Measurements from ENCODE around the gene OLA1. TPM values are rescaled to one million over a fixed set of nuclear protein-coding genes. Genes with fewer than 3 reads are reported as not detected.
"Not testable (repeated sequence)": the region's sequence is repeated elsewhere in the genome, so short reads cannot be mapped to it uniquely, and the experiment has no call there.

The OLA1 gene
- total RNA-seq, 1 experiment from 2014 or later: 182 TPM

- Histone ChIP-seq H3K27me3 (ENCODE audit: low read length) (no peaks in the 10 kb centered on the region), H3K4me2 (ENCODE audit: low read length) (no peak overlapping the region), H3K9me3 (ENCODE audit: low read length) (no peaks in the 10 kb centered on the region), H2AFZ (ENCODE audit: low read length) (no peak overlapping the region), H3K27ac (ENCODE audit: low read length) (no peak overlapping the region), H3K9me2 (replicated peaks; ENCODE audit: low read length) (no peaks in the 10 kb centered on the region), H3K9ac (ENCODE audit: low read length) (no peak overlapping the region), H3K36me3 (ENCODE audit: low read depth, low read length) (no peaks in the 10 kb centered on the region), H4K20me1 (ENCODE audit: low read length) (no peaks in the 10 kb centered on the region), H3F3A (ENCODE audit: low read length, unreplicated experiment) (no peaks in the 10 kb centered on the region), H3K4me3 (ENCODE audit: low read length) (no peak overlapping the region), H3K4me1 (ENCODE audit: insufficient read depth, low read length) (no peaks in the 10 kb centered on the region), H3K79me2 (ENCODE audit: low read length) (no peaks in the 10 kb centered on the region)
- intact Hi-C loops (cut with micrococcal nuclease): no loop called here
- no peak for TF ChIP-seq EZH2 (IDR thresholded peaks at IDR 0.05; ENCODE audit: low read length, unreplicated experiment)
- TF ChIP-seq, protein P1, sequence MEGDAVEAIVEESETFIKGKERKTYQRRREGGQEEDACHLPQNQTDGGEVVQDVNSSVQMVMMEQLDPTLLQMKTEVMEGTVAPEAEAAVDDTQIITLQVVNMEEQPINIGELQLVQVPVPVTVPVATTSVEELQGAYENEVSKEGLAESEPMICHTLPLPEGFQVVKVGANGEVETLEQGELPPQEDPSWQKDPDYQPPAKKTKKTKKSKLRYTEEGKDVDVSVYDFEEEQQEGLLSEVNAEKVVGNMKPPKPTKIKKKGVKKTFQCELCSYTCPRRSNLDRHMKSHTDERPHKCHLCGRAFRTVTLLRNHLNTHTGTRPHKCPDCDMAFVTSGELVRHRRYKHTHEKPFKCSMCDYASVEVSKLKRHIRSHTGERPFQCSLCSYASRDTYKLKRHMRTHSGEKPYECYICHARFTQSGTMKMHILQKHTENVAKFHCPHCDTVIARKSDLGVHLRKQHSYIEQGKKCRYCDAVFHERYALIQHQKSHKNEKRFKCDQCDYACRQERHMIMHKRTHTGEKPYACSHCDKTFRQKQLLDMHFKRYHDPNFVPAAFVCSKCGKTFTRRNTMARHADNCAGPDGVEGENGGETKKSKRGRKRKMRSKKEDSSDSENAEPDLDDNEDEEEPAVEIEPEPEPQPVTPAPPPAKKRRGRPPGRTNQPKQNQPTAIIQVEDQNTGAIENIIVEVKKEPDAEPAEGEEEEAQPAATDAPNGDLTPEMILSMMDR (conservative IDR thresholded peaks at IDR 0.05; ENCODE audit: low read depth, low read length): no peak
- TF ChIP-seq EZH2phosphoT487 (IDR thresholded peaks at IDR 0.05; ENCODE audit: borderline replicate concordance, low read length): no peak
- no peak for DNase-seq
- no TSS peak for BruUV-seq (replicated peaks)
- no peak for ATAC-seq
- POLR2A ChIA-PET (ENCODE audit: unreplicated experiment): interaction anchor here (0.6 kb wide), 1 partner anchor 41 kb away, joined by 3 read pairs; no protein-coding TSS in a partner anchor
- CTCF ChIA-PET: no interaction called here
Observed at GRCh38 chr2:174280596-174280995, 32.3 kb upstream of the OLA1 start.

GRCh38 chr2:174270263-174270662 lies 21.9 kb upstream of the OLA1 start:
- H3K9ac ChIP-seq (ENCODE audit: low read length); H3K27ac ChIP-seq (ENCODE audit: low read length); ATAC-seq; H3K36me3 ChIP-seq (ENCODE audit: low read depth, low read length); intact Hi-C loops (cut with micrococcal nuclease); DNase-seq; H3K79me2 ChIP-seq (ENCODE audit: low read length); H3K9me2 ChIP-seq (replicated peaks; ENCODE audit: low read length); H3K4me3 ChIP-seq (ENCODE audit: low read length); H4K20me1 ChIP-seq (ENCODE audit: low read length); H3K4me2 ChIP-seq (ENCODE audit: low read length); BruUV-seq (replicated peaks); H3K27me3 ChIP-seq (ENCODE audit: low read length); POLR2A ChIA-PET (ENCODE audit: unreplicated experiment); H3K9me3 ChIP-seq (ENCODE audit: low read length); H3K4me1 ChIP-seq (ENCODE audit: insufficient read depth, low read length); H3F3A ChIP-seq (ENCODE audit: low read length, unreplicated experiment); H2AFZ ChIP-seq (ENCODE audit: low read length); CTCF ChIA-PET: not testable (repeated sequence)

DNA sequence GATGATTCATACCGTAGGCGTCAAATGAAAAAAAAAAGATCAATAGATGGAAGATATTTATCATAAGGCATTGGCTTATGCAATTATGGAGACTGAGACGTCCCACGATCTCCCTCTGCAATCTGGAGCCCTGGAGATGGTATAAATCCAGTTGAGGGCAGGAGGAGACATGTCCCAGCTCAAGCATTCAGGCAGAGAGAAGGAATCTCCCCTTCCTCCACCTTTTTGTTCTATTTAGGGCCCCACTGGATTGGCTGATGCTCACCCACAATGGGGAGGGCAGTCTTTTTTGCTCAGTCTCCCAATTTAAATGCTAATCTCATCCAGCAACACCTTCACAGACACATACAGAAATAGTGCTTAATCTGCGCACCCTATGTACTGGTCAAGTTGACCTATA lies 18.0 kb upstream of the OLA1 start:
- H3K4me3 ChIP-seq (ENCODE audit: low read length): no peak overlapping the region
- intact Hi-C loops (cut with micrococcal nuclease): no loop called here
- POLR2A ChIA-PET (ENCODE audit: unreplicated experiment): no interaction called here
- H3K9me3 ChIP-seq (ENCODE audit: low read length): no peaks in the 10 kb centered on the region
- no TSS peak for BruUV-seq (replicated peaks)
- no peaks in the 10 kb centered on the region for H3K27me3 ChIP-seq (ENCODE audit: low read length)
- H3K4me2 ChIP-seq (ENCODE audit: low read length): no peak overlapping the region
- H4K20me1 ChIP-seq (ENCODE audit: low read length): no peaks in the 10 kb centered on the region
- H3K9ac ChIP-seq (ENCODE audit: low read length): no peak overlapping the region
- ATAC-seq (no peak), DNase-seq (no peak)
- no peaks in the 10 kb centered on the region; the same call in 1 of the 2 replicates for H3K9me2 ChIP-seq (replicated peaks; ENCODE audit: low read length)
- no peaks in the 10 kb centered on the region for H3F3A ChIP-seq (ENCODE audit: low read length, unreplicated experiment)
- peaks cover 12% of the 10 kb centered on the region for H3K4me1 ChIP-seq (ENCODE audit: insufficient read depth, low read length)
- H3K27ac ChIP-seq (ENCODE audit: low read length): no peak overlapping the region
- H3K36me3 ChIP-seq (ENCODE audit: low read depth, low read length): no peaks in the 10 kb centered on the region
- H3K79me2 ChIP-seq (ENCODE audit: low read length): no peaks in the 10 kb centered on the region
- CTCF ChIA-PET: no interaction called here
- TF ChIP-seq, protein P1 (conservative IDR thresholded peaks at IDR 0.05; ENCODE audit: low read depth, low read length): no peak
- TF ChIP-seq EZH2 (IDR thresholded peaks at IDR 0.05; ENCODE audit: low read length, unreplicated experiment) (no peak), EZH2phosphoT487 (IDR thresholded peaks at IDR 0.05; ENCODE audit: borderline replicate concordance, low read length) (no peak)
- H2AFZ ChIP-seq (ENCODE audit: low read length): no peak overlapping the region

Measured in PC-3 (cell line).